OCI-LY3 (cell line): ENCODE results near the gene BAZ1B.

ENCODE experiments used
- H2AFZ ChIP-seq: fragments of 200-600, 300-600 bp; shearing (Covaris generic); 2 replicates; pipeline ENCODE4 v1.6.0; 2014; ENCODE audit warnings: antibody characterized with exemption, low read depth, low read length
- H3K27ac ChIP-seq: fragments of 200-600, 300-600 bp; sonication (generic); 2 replicates; pipeline ENCODE4 v1.5.1; 2014; ENCODE audit warnings: mild to moderate bottlenecking, low read length, moderate library complexity, mixed read lengths
- H3K27me3 ChIP-seq: fragments of 200-600, 300-600 bp; sonication (generic); 2 replicates; pipeline ENCODE4 v1.6.1; 2014; ENCODE audit warnings: low read depth, low read length, mixed read lengths
- H3K36me3 ChIP-seq: fragments of 200-600, 300-600 bp; sonication (generic); replicated peaks from 2 replicates; pipeline ENCODE3; 2014; ENCODE audit warnings: low read depth, low read length, mixed read lengths
- H3K4me1 ChIP-seq: fragments of 300-600, 200-600 bp; sonication (generic); 2 replicates; pipeline ENCODE4 v1.6.1; 2014; ENCODE audit warnings: low read length, mixed read lengths
- H3K4me2 ChIP-seq: fragments of 200-600, 300-600 bp; sonication (generic); 2 replicates; pipeline ENCODE4 v1.6.1; 2014; ENCODE audit warnings: low read length, mixed read lengths
- H3K4me3 ChIP-seq: fragments of 300-600, 200-600 bp; sonication (generic); 2 replicates; pipeline ENCODE4 v1.5.1; 2014; ENCODE audit warnings: antibody characterized with exemption, mild to moderate bottlenecking, low read length, moderate library complexity
- H3K79me2 ChIP-seq: fragments of 300-600, 200-600 bp; shearing (Covaris generic); 2 replicates; pipeline ENCODE4 v1.6.1; 2014; ENCODE audit warnings: mild to moderate bottlenecking, low read length, mixed read lengths
- H3K9ac ChIP-seq: fragments of 300-600, 200-600 bp; shearing (Covaris generic); 2 replicates; pipeline ENCODE4 v1.6.0; 2014; ENCODE audit warnings: mild to moderate bottlenecking, low read length, moderate library complexity
- H3K9me3 ChIP-seq: fragments of 200-600, 300-600 bp; shearing (Covaris generic); 2 replicates; pipeline ENCODE4 v1.6.1; 2014; ENCODE audit warnings: low read length, mixed read lengths; ENCODE audit not compliant: insufficient read depth
- H4K20me1 ChIP-seq: fragments of 200-600, 300-600 bp; sonication (generic); 2 replicates; pipeline ENCODE4 v1.6.1; 2016; ENCODE audit warnings: low read length, mixed read lengths; ENCODE audit not compliant: insufficient read depth
- CTCF ChIP-seq: fragments of 200-600, 300-600 bp; sonication (generic); IDR thresholded peaks from 2 replicates; pipeline ENCODE4 v1.5.1; 2014; ENCODE audit warnings: antibody characterized with exemption, low read length, low read depth
- EZH2phosphoT487 ChIP-seq: fragments of 200-600 bp; shearing (Covaris generic); IDR thresholded peaks from 2 replicates; pipeline ENCODE4 v1.6.1; 2018; ENCODE audit warnings: antibody characterized with exemption, mixed run types, low read depth

The BAZ1B gene

GRCh38 chr7:73463260-73463659 lies 58.8 kb downstream of the BAZ1B start:
- Histone ChIP-seq H3K4me1 (no peaks in the 10 kb centered on the region), H3K27me3 (no peaks in the 10 kb centered on the region), H3K9ac (no peak overlapping the region), H4K20me1 (no peaks in the 10 kb centered on the region), H2AFZ (no peak overlapping the region), H3K27ac (no peak overlapping the region), H3K79me2 (peaks cover 8% of the 10 kb centered on the region; the same call in 1 of the 2 replicates), H3K36me3 (peaks cover 68% of the 10 kb centered on the region), H3K9me3 (no peaks in the 10 kb centered on the region), H3K4me2 (no peak overlapping the region), H3K4me3 (no peak overlapping the region)
- TF ChIP-seq CTCF (no peak), EZH2phosphoT487 (no peak)

DNA sequence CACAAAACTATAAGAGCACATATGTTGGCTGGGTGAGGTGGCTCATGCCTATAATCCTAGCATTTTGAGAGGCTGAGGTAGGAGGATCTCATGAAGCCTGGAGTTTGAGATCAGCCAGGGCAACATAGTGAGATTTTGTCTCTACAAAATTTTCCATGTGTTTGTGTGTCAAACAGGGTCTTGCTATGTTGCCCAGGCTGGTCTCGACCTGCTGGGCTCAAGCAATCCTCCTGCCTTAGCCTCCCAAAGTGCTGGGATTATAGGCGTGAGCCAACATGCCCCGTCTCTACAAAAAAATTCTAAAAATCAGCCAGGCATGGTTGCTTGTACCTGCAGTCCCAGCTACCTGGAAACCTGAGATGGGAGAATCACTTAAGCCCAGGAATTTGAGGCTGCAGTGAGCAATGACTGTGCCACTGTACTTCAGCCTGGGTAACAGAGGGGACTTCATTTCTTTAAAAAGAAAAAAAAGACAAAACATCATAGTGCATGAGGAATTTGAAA lies 60.3 kb downstream of the BAZ1B start:
- Histone ChIP-seq H3K4me2 (no peak overlapping the region), H3K4me3 (no peak overlapping the region), H3K27me3 (no peaks in the 10 kb centered on the region), H4K20me1 (no peaks in the 10 kb centered on the region), H3K79me2 (peaks cover 8% of the 10 kb centered on the region; the same call in 1 of the 2 replicates), H3K27ac (no peak overlapping the region), H3K9ac (no peak overlapping the region), H3K9me3 (no peaks in the 10 kb centered on the region), H2AFZ (no peak overlapping the region), H3K4me1 (no peaks in the 10 kb centered on the region), H3K36me3 (peaks cover 75% of the 10 kb centered on the region)
- TF ChIP-seq CTCF (no peak), EZH2phosphoT487 (no peak)

- no peak overlapping the region for H3K4me3 ChIP-seq
- no peaks in the 10 kb centered on the region for H3K4me1 ChIP-seq
- no peak overlapping the region for H3K9ac ChIP-seq
- H3K4me2 ChIP-seq, result no peak overlapping the region
- H3K36me3 ChIP-seq, result peaks cover 53% of the 10 kb centered on the region
- H3K79me2 ChIP-seq, result peaks cover 21% of the 10 kb centered on the region
- H2AFZ ChIP-seq, result no peak overlapping the region
- no peak overlapping the region for H3K27ac ChIP-seq
- H4K20me1 ChIP-seq, result peaks cover 8% of the 10 kb centered on the region
- no peaks in the 10 kb centered on the region for H3K27me3 ChIP-seq
- TF ChIP-seq CTCF (no peak), EZH2phosphoT487 (no peak)
- H3K9me3 ChIP-seq, result no peaks in the 10 kb centered on the region
Observed at GRCh38 chr7:73454424-73454823, 67.7 kb downstream of the BAZ1B start.

GRCh38 chr7:73452999-73453635 lies 69.0 kb downstream of the BAZ1B start:
- H3K79me2 ChIP-seq, result peaks cover 28% of the 10 kb centered on the region
- no peak overlapping the region for H3K4me3 ChIP-seq
- no peaks in the 10 kb centered on the region for H3K4me1 ChIP-seq
- H2AFZ ChIP-seq, result no peak overlapping the region
- no peak overlapping the region for H3K4me2 ChIP-seq
- TF ChIP-seq CTCF (no peak), EZH2phosphoT487 (no peak)
- H4K20me1 ChIP-seq, result peaks cover 8% of the 10 kb centered on the region
- no peak overlapping the region for H3K27ac ChIP-seq
- H3K36me3 ChIP-seq, result peaks cover 59% of the 10 kb centered on the region
- no peak overlapping the region for H3K9ac ChIP-seq
- no peaks in the 10 kb centered on the region for H3K9me3 ChIP-seq
- no peaks in the 10 kb centered on the region for H3K27me3 ChIP-seq
